GM12878 (cell line): ENCODE measurements around the gene SFN. TPM values are rescaled to one million over a fixed set of nuclear protein-coding genes. Genes with fewer than 3 reads are reported as not detected.
A peak's percentile ranks its signal among the peaks of the same experiment; 100 is the strongest.

Experiments
- ATAC-seq: fragments of 200-7000 bp; cut with Tn5 transposase; 3 replicates; pipeline ENCODE4 v1.9.1; 2020; ENCODE audit warnings: mild to moderate bottlenecking, moderate library complexity
- BruUV-seq: library from RNA; stranded (reverse); fragments of 400-500 nt; replicated peaks from 2 replicates; lab custom pipeline; 2021; lab: Mats Ljungman, UMichigan
- CTCF ChIA-PET: fragments of 300-600 bp; sonication (Branson Sonifier 250); formaldehyde crosslinking; extraction: SDS; loops from one replicate; lab custom pipeline; 2021; ENCODE audit warnings: inconsistent platforms; lab: Yijun Ruan, JAX
- POLR2A ChIA-PET: fragments of 350-600 bp; formaldehyde crosslinking; extraction: SDS; loops from one replicate; lab custom pipeline; 2021; ENCODE audit warnings: inconsistent platforms; lab: Charles Lee
- RAD21 ChIA-PET: fragments of 300-600 bp; sonication (Branson Sonifier 250); formaldehyde crosslinking; loops from one replicate; lab custom pipeline; 2023; ENCODE audit warnings: antibody characterized with exemption; ENCODE audit not compliant: unreplicated experiment; lab: Charles Lee
- SMC1A ChIA-PET: fragments of 300-600 bp; sonication (Branson Sonifier 250); formaldehyde crosslinking; loops from one replicate; lab custom pipeline; 2023; ENCODE audit not compliant: unreplicated experiment, uncharacterized antibody; lab: Charles Lee
- DNase-seq: peaks from one replicate; pipeline ENCODE4 v3.0.0-alpha.2; 2011; ENCODE audit warnings: low read depth, low spot score
- FAIRE-seq: peaks from 3 replicates; lab custom pipeline; 2011; peaks lifted over from hg19 to GRCh38; lab: Jason Lieb, UNC
- H2AFZ ChIP-seq: 2 replicates; pipeline ENCODE4 v1.6.0; 2011; ENCODE audit warnings: low read depth, low read length, control low read depth; ENCODE audit not compliant: control insufficient read depth
- H3K27ac ChIP-seq: 2 replicates; pipeline ENCODE4 v1.5.1; 2011; ENCODE audit warnings: control low read depth; ENCODE audit not compliant: control insufficient read depth, insufficient read depth
- H3K27me3 ChIP-seq, 2 experiments: replicated peaks in 1 of 2; 2 replicates each; pipeline versions ENCODE4 v1.6.0 to v1.6.1; 2011; ENCODE audit warnings: low read length in 1 of 2; ENCODE audit not compliant: control insufficient read depth in 2 of 2, insufficient read depth in 2 of 2
- H3K36me3 ChIP-seq, 2 experiments: 2 replicates each; pipeline ENCODE4 v1.5.1; 2011; ENCODE audit warnings: low read length in 1 of 2; ENCODE audit not compliant: control insufficient read depth in 2 of 2, insufficient read depth in 2 of 2
- H3K4me1 ChIP-seq: 2 replicates; pipeline ENCODE4 v1.6.1; 2011; ENCODE audit warnings: mild to moderate bottlenecking, low read length, moderate library complexity, mixed read lengths; ENCODE audit not compliant: control insufficient read depth, insufficient read depth
- H3K4me2 ChIP-seq: 2 replicates; pipeline ENCODE4 v1.6.0; 2011; ENCODE audit warnings: control low read depth; ENCODE audit not compliant: control insufficient read depth, insufficient read depth
- H3K4me3 ChIP-seq: fragments of 200-600 bp; sonication (generic); 2 replicates; pipeline ENCODE4 v1.5.1; 2016
- H3K79me2 ChIP-seq: 2 replicates; pipeline ENCODE4 v1.6.0; 2011; ENCODE audit warnings: low read length; ENCODE audit not compliant: control insufficient read depth, insufficient read depth
- H3K9ac ChIP-seq: 2 replicates; pipeline ENCODE4 v1.8.0; 2011; ENCODE audit warnings: low read length, control low read depth, mixed read lengths; ENCODE audit not compliant: control insufficient read depth, insufficient read depth
- H3K9me3 ChIP-seq: replicated peaks from 3 replicates; pipeline ENCODE4 v1.5.1; 2011; ENCODE audit warnings: mild to moderate bottlenecking, low read length; ENCODE audit not compliant: control insufficient read depth, insufficient read depth
- H4K20me1 ChIP-seq: 2 replicates; pipeline ENCODE4 v1.6.0; 2011; ENCODE audit not compliant: control insufficient read depth, insufficient read depth
- CEBPZ ChIP-seq: fragments of 150-350 bp; IDR thresholded peaks from 2 replicates; pipeline ENCODE4 v1.6.1; 2016; ENCODE audit warnings: low read depth, low read length
- CHD1 ChIP-seq: IDR thresholded peaks from 2 replicates; pipeline ENCODE4 v1.6.1; 2012; ENCODE audit warnings: low read depth, low read length, improper control_type of control experiment
- E2F4 ChIP-seq: IDR thresholded peaks from 2 replicates; pipeline ENCODE4 v1.6.1; 2012; ENCODE audit warnings: low read depth, low read length, improper control_type of control experiment
- EP300 ChIP-seq, 2 experiments: fragments of 150-350 bp in 1 of 2; IDR thresholded peaks; 2 replicates each; pipeline ENCODE4 v1.6.1; 2011 to 2012; ENCODE audit warnings: low read depth in 2 of 2, low read length in 2 of 2, borderline replicate concordance in 1 of 2, improper control_type of control experiment in 1 of 2, inconsistent platforms in 1 of 2; ENCODE audit not compliant: control insufficient read depth in 1 of 2
- FOXK2 ChIP-seq: fragments of 450-650 bp; IDR thresholded peaks from 2 replicates; pipeline ENCODE4 v1.6.1; 2017; ENCODE audit warnings: mild to moderate bottlenecking, moderate library complexity
- HSF1 ChIP-seq: fragments of 150-350 bp; IDR thresholded peaks from 2 replicates; pipeline ENCODE4 v1.6.1; 2014; ENCODE audit warnings: mild to moderate bottlenecking, low read depth, low read length
- IRF3 ChIP-seq: fragments of 450-650 bp; IDR thresholded peaks from 2 replicates; pipeline ENCODE4 v1.6.1; 2014; ENCODE audit warnings: mild to moderate bottlenecking
- IRF4 ChIP-seq: IDR thresholded peaks from 2 replicates; pipeline ENCODE4 v1.6.1; 2011; ENCODE audit warnings: low read depth, low read length
- NR2F1 ChIP-seq: fragments of 450-650 bp; conservative IDR thresholded peaks from 2 replicates; pipeline ENCODE4 v1.6.1; 2017; ENCODE audit warnings: mild to moderate bottlenecking
- PBX3 ChIP-seq: IDR thresholded peaks from 2 replicates; pipeline ENCODE4 v1.6.1; 2011; ENCODE audit warnings: mild to moderate bottlenecking, low read depth, low read length, moderate library complexity; ENCODE audit not compliant: insufficient replicate concordance
- YY1 ChIP-seq: IDR thresholded peaks from 2 replicates; pipeline ENCODE4 v1.6.1; 2011; ENCODE audit warnings: low read depth, mild to moderate bottlenecking, low read length
- ZBED1 ChIP-seq: IDR thresholded peaks from 2 replicates; pipeline ENCODE4 v1.6.1; 2016; ENCODE audit warnings: borderline replicate concordance
- ZNF207 ChIP-seq: fragments of 450-650 bp; IDR thresholded peaks from 2 replicates; pipeline ENCODE4 v1.6.1; 2014; ENCODE audit warnings: antibody characterized with exemption, mild to moderate bottlenecking, borderline replicate concordance
- ZNF217 ChIP-seq: fragments of 450-650 bp; IDR thresholded peaks from 2 replicates; pipeline ENCODE4 v1.6.1; 2017; ENCODE audit warnings: antibody characterized with exemption, mild to moderate bottlenecking
- ZNF274 ChIP-seq: IDR thresholded peaks from one replicate; pipeline ENCODE4 v1.8.0; 2011; ENCODE audit not compliant: insufficient read length, insufficient read depth
- WGBS: methylation state at CpG from one replicate; pipeline ENCODE4 v1.1.6; 2016; ENCODE audit warnings: low lambda C conversion rate; ENCODE audit not compliant: insufficient replicate concordance, insufficient coverage; ENCODE audit errors: missing lambda C conversion rate; 5-methylcytosine and 5-hydroxymethylcytosine counted together
- in situ Hi-C: fragments of 300-500 bp; cut with MboI; formaldehyde crosslinking; loops from 9 replicates; pipeline ENCODE4 v1.14.3; 2018; ENCODE audit warnings: mixed read lengths
- intact Hi-C: fragments of 100-400 bp; cut with micrococcal nuclease; formaldehyde crosslinking; loops from one replicate; pipeline ENCODE4 v1.14.2; 2022; ENCODE audit not compliant: unreplicated experiment
- polyA plus RNA-seq, 11 experiments: library from polyadenylated mRNA; depleted of rRNA in 4 of 11; unstranded in 6 of 11; stranded (reverse) in 5 of 11; fragments of >200 nt; fragmentation: Nextera tagmentation in 4 of 11; fragmentation: Illumina TruSeq in 1 of 11; extraction: Ambion mirVana in 4 of 11; extraction: Trizol in 1 of 11; gene quantifications; 1 replicate in 1 of 11; 2 replicates in 10 of 11; pipeline versions ENCODE4 v1.2.1 to v1.2.3, GENCODE V29; 2011 to 2016; ENCODE audit warnings: inconsistent platforms in 2 of 11, missing spikeins in 2 of 11, low read depth in 1 of 11
- total RNA-seq, 4 experiments: library from RNA; depleted of rRNA in 3 of 4; stranded (reverse); fragments of >200 nt in 3 of 4; fragmentation: Illumina TruSeq in 1 of 4; extraction: Trizol in 1 of 4; gene quantifications; 2 replicates each; pipeline versions ENCODE4 v1.2.1 to v1.2.3, GENCODE V29; 2013 to 2021

SFN gene
- total and polyA plus RNA-seq, 10 of the 15 experiments (the other 5 are each of a cell fraction or from before 2014, with no cell fraction given) = 0.19 to 2.9 (median 1.0) TPM

- no peaks in the 10 kb centered on the region for H3K9me3 ChIP-seq
- peaks cover 17 to 35% of the 10 kb centered on the region in 2 experiments for H3K36me3 ChIP-seq
- H3K27me3 ChIP-seq = no peaks in the 10 kb centered on the region
- H2AFZ ChIP-seq = no peak overlapping the region
- FAIRE-seq = no peak
- no peaks in the 10 kb centered on the region for H3K4me1 ChIP-seq
- 88% methylated on average over 5 of the region's 5 CpGs for WGBS
- POLR2A ChIA-PET = interaction anchor here (0.5 to 0.6 kb wide), 2 partner anchors 173 to 1282 kb away, joined by 3 to 6 read pairs; no protein-coding TSS in a partner anchor
- RAD21 ChIA-PET = interaction anchor here (1.4 kb wide), 1 partner anchor 92 kb away, joined by 7 read pairs; no protein-coding TSS in a partner anchor
- H3K4me2 ChIP-seq = no peak overlapping the region
- no peak for ATAC-seq
- no peak overlapping the region for H3K9ac ChIP-seq
- H4K20me1 ChIP-seq = no peaks in the 10 kb centered on the region
- SMC1A ChIA-PET = interaction anchor here (0.9 to 2.7 kb wide), 3 partner anchors 17 to 281 kb away, joined by 4 to 10 read pairs (median 4); no protein-coding TSS in a partner anchor
- in situ Hi-C loops = no loop called here
- no peak overlapping the region for H3K27ac ChIP-seq
- peaks cover 2% of the 10 kb centered on the region; the same call in 1 of the 2 replicates for H3K79me2 ChIP-seq
- CTCF ChIA-PET = interaction anchor here (1.0 to 3.3 kb wide), 5 partner anchors 24 to 284 kb away, joined by 3 to 27 read pairs (median 4); no protein-coding TSS in a partner anchor
- DNase-seq = no peak
- intact Hi-C loops = no loop called here
- H3K4me3 ChIP-seq = no peak overlapping the region
- BruUV-seq = TSS peak; percentile 38
- TF ChIP-seq CEBPZ (no peak), ZBED1 (no peak), ZNF207 (no peak), IRF3 (no peak), CHD1 (no peak), E2F4 (no peak), IRF4 (no peak), YY1 (no peak), EP300 (IDR thresholded peaks at IDR 0.05; ENCODE audit: borderline replicate concordance in 1 of 2, control insufficient read depth in 1 of 2, low read depth in 2 of 2, low read length in 2 of 2) (no peak), HSF1 (no peak), ZNF217 (no peak), NR2F1 (no peak), PBX3 (no peak), ZNF274 (no peak), FOXK2 (no peak)
These were observed 19.9 kb downstream of the SFN start for GRCh38 chr1:26882696-26883463.
